PFSK-1 (cell line): ENCODE results near the gene PTN.

ENCODE experiments used
- FOXP2 ChIP-seq: optimal IDR thresholded peaks from 2 replicates; pipeline ENCODE3; 2011; ENCODE audit warnings: borderline replicate concordance, control low read depth, inconsistent platforms; ENCODE audit not compliant: insufficient read depth; ENCODE audit errors: extremely low read length, extremely low read depth
- POLR2AphosphoS5 ChIP-seq: IDR thresholded peaks from 2 replicates; pipeline ENCODE4 v1.6.1; 2012; ENCODE audit warnings: low read depth, mild to moderate bottlenecking, control low read depth, low read length, moderate library complexity
- SIN3A ChIP-seq: IDR thresholded peaks from 2 replicates; pipeline ENCODE4 v1.6.1; 2012; ENCODE audit warnings: mild to moderate bottlenecking, low read length, moderate library complexity, borderline replicate concordance; ENCODE audit not compliant: insufficient read depth
- TAF1 ChIP-seq: IDR thresholded peaks from 2 replicates; pipeline ENCODE4 v1.6.1; 2012; ENCODE audit warnings: low read length, control low read depth, borderline replicate concordance; ENCODE audit not compliant: insufficient read depth
- TF ChIP-seq, protein P1 (sequence below), 2 experiments: IDR thresholded peaks; 2 replicates each; pipeline versions ENCODE4 v1.6.1 to v1.8.0; 2011 to 2012; ENCODE audit warnings: low read depth in 2 of 2, low read length in 2 of 2, control low read depth in 1 of 2, inconsistent platforms in 1 of 2, mild to moderate bottlenecking in 1 of 2, moderate library complexity in 1 of 2; ENCODE audit not compliant: insufficient read depth in 1 of 2

PTN gene

DNA sequence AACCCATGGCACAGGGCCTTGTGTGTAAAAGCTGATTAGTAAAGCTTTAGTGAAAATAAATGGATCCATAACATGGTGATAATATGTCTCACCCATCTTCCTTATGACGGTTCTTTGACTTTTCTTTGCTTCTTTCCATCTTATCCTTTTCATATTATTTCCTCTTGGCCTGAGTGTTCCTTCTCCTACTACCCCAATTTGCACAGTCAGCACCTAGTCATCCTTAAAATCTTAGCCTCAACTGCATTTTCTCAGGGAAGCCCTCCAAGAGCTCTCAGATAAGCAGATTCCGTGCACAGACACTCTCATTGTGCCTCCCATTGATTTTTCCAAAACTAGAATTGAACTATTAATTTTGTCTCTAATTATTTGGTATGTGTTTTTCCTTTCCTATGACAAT, 112.4 kb downstream of the PTN start:
- no peak for TF ChIP-seq SIN3A

GRCh38 chr7:137221467-137221866, 122.1 kb downstream of the PTN start:
- TF ChIP-seq SIN3A (no peak), POLR2AphosphoS5 (no peak), TAF1 (no peak), FOXP2 (no peak)
- TF ChIP-seq, protein P1, sequence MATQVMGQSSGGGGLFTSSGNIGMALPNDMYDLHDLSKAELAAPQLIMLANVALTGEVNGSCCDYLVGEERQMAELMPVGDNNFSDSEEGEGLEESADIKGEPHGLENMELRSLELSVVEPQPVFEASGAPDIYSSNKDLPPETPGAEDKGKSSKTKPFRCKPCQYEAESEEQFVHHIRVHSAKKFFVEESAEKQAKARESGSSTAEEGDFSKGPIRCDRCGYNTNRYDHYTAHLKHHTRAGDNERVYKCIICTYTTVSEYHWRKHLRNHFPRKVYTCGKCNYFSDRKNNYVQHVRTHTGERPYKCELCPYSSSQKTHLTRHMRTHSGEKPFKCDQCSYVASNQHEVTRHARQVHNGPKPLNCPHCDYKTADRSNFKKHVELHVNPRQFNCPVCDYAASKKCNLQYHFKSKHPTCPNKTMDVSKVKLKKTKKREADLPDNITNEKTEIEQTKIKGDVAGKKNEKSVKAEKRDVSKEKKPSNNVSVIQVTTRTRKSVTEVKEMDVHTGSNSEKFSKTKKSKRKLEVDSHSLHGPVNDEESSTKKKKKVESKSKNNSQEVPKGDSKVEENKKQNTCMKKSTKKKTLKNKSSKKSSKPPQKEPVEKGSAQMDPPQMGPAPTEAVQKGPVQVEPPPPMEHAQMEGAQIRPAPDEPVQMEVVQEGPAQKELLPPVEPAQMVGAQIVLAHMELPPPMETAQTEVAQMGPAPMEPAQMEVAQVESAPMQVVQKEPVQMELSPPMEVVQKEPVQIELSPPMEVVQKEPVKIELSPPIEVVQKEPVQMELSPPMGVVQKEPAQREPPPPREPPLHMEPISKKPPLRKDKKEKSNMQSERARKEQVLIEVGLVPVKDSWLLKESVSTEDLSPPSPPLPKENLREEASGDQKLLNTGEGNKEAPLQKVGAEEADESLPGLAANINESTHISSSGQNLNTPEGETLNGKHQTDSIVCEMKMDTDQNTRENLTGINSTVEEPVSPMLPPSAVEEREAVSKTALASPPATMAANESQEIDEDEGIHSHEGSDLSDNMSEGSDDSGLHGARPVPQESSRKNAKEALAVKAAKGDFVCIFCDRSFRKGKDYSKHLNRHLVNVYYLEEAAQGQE (IDR thresholded peaks at IDR 0.05; ENCODE audit: insufficient read depth in 1 of 2, low read depth in 2 of 2, low read length in 2 of 2) = no peak

DNA sequence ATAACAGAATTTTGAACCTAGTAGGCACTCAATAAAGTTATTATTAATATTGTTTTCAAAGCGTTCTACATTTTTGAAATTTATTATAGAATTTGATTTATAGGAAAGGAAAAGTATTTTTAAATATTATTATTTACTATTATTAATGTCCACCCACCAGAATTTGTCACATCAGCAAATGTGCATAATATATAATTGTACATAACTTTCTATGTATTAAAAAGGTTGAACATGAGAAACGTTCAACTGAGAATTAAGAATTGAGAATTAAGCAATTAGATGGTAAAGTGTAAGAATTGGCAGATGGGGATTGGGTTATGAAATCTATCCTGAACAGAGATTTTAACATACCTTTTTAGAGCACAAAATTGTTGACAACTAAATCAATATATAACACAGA, 129.8 kb downstream of the PTN start:
- TF ChIP-seq TAF1 = no peak
- TF ChIP-seq, protein P1 (IDR thresholded peaks at IDR 0.05; ENCODE audit: insufficient read depth in 1 of 2, low read depth in 2 of 2, low read length in 2 of 2) = no peak
- TF ChIP-seq FOXP2 = no peak
- no peak for TF ChIP-seq SIN3A
- no peak for TF ChIP-seq POLR2AphosphoS5

DNA sequence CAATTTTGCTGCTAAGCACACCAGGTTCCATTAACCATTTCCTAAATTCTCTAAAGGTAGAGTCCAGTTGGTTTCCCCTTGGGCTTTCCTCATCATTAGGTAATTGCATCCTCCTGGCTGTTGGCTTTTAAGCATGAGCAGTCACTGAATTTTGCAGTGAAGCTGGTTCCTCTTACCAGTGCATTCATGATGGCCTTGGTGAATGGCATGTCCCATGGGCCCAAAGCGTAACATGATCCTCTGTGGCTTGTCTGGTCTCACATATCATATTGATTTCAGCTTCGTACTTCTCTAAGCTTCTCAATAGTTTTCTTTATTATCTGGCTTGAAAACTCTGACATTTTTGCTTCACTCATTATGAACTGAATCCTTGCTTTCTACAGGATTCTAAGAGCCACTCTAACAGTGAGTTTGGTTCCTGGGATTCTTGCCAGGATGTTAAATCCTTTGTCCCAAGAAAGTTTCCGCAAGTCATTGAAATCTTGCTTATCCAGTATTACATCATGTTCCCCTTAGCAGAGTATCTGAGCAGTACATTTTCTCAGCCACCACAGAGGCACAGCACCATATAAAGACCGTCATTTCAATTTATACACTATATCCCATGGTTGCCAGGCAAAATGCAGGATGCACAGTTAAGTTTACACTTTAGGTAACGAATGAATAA, 134.2 kb downstream of the PTN start:
- no peak for TF ChIP-seq FOXP2
- TF ChIP-seq, protein P1 (IDR thresholded peaks at IDR 0.05; ENCODE audit: insufficient read depth in 1 of 2, low read depth in 2 of 2, low read length in 2 of 2) = no peak

DNA sequence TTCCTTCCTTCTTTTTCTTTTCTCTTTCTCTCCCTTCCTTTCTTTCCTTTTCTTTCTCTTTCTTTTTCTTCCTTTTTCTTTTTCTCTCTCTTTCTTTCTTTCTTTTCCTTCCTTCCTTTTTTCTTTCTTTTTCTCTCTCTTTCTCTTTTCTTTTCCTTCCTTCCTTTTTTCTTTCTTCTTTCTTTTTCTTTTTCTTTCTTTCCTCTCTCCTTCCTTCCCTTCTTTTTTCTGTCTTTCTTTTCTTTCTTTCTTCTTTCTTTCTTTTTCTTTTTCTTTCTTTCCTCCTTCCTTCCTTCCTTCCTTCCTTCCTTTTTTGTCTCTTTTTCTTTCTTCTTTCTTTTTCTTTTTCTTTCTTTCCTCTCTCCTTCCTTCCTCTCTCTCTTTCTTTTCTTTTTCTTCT, 136.8 kb downstream of the PTN start:
- TF ChIP-seq, protein P1 (IDR thresholded peaks at IDR 0.05; ENCODE audit: insufficient read depth in 1 of 2, low read depth in 2 of 2, low read length in 2 of 2) = no peak
- TF ChIP-seq TAF1 (no peak), SIN3A (no peak), FOXP2 (no peak), POLR2AphosphoS5 (no peak)
